ENCODE data around the gene ICA1.

DNA sequence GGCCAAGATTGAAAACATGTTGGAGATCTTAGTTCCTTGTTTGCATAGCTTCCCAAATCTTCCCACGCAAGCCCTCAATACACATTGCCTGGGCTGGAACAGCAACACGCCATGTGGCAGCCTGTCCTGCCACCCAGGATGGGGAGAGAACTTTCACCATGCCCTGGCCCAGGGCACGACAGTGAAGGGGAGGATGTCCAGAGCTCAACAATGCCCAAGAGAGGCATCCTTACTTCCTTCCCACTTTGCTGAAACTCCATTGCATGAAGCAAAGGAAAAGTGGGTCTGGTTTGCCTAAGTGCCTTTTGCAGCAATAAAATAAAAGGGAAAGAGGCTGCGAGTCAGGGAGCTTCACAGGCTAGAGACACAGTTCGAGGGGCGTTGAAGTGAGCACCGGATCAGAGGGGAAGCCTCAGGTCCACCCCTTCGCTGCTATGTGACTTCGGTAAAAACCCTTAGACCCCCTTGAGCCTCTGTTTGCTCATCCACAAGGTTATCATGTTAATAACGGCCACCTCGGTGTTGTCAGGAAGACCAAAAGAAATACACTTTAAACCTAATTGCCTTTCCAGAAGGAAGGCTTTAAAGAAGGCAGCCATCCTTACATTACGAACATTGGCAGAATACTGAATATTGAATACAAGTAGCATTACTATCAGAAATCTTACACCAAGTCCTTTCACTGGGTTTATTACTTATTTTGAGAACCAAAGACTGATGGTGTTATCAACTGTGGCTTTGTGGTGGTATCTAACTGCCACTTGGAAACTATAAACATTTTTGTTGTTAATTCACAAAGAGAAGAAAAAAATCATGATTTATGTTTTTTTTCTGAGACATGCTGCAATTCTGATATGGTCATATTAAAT lies 133.3 kb downstream of the ICA1 start:
- TF ChIP-seq KDM1A (IDR thresholded peaks at IDR 0.05; ENCODE audit: low read depth) (no peak), MAX (IDR thresholded peaks at IDR 0.05) (no peak), CTCF (IDR thresholded peaks at IDR 0.05) (no peak)
